ENCODE results near the gene AP1M1.

AP1M1 gene

DNA sequence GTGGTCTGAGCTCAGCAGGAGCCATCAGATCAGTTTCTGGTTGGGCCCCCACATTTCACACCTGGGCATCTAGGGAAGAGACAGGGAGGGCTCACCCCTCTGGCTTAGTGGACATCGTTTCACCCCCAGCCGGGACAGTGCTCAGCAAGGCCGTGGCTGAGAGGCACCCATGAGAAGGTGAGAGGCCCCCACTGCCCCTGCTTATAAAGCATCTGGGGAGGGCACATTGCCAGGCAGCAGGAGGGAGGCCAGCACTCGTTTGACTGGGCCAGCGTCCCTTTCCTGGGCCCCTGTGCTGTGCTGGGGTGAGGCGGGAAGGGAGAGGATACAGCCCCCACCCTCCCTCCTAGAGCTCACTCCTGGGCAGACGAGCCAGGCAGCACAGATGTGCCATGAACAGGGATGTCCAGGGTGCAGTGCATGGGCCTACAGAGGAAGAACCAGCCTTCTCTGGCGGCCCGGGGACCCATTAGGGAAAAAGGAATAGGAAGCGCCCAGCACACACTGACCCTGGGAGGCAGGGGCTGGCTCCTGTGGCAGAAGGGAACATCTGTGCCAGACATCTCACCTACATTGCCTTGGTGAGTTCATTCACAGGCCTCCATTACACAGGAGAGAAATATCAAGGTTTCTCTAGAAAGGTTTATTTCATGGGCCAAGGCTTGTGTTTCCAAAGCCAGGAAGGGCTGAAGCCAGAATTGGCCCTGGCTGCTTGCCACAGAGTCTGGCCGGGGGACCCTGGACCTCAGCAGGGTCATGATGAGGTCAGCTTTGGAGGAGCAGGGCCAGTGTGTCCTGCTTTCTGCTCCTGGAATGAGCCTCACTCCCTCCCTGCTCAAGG is 7.7 kb downstream of the AP1M1 start:
- Histone ChIP-seq H2BK12ac (ENCODE audit: low read length) (no peak overlapping the region), H3K36me3 (replicated peaks in 1 of 2; ENCODE audit: control insufficient read depth in 2 of 2, insufficient read depth in 2 of 2, low read length in 2 of 2) (peaks cover 47 to 93% of the 10 kb centered on the region in 2 donors), H3K9ac (ENCODE audit: low read depth, low read length, poor library complexity) (no peak overlapping the region), H3K4me3 (ENCODE audit: low read length in 2 of 2) (no peak overlapping the region), H3K4me1 (ENCODE audit: control insufficient read depth in 2 of 2, insufficient read depth in 1 of 2, low read depth in 1 of 2, low read length in 2 of 2) (no peaks in the 10 kb centered on the region), H2BK120ac (ENCODE audit: low read depth, low read length) (no peak overlapping the region), H4K8ac (ENCODE audit: low read depth, low read length) (no peak overlapping the region), H3K4ac (ENCODE audit: low read length) (no peak overlapping the region), H3K14ac (ENCODE audit: low read length) (no peak overlapping the region), H3K18ac (ENCODE audit: low read length) (no peak overlapping the region), H3K9me3 (replicated peaks in 1 of 2; ENCODE audit: control insufficient read depth in 2 of 2, insufficient read depth in 1 of 2, low read depth in 1 of 2, low read length in 2 of 2) (no peaks in the 10 kb centered on the region), H2AK5ac (ENCODE audit: low read depth, low read length) (no peak overlapping the region), H2AFZ (ENCODE audit: low read length) (no peak overlapping the region), H3K4me2 (ENCODE audit: insufficient read depth, low read length, poor library complexity, severe bottlenecking) (no peak overlapping the region), H2BK5ac (ENCODE audit: low read length) (no peak overlapping the region), H3K27me3 (ENCODE audit: control insufficient read depth in 3 of 3, insufficient read depth in 3 of 3, low read depth in 1 of 3, low read length in 3 of 3) (no peaks in the 10 kb centered on the region), H3K27ac (replicated peaks; ENCODE audit: low read length) (no peak overlapping the region), H3K23ac (ENCODE audit: low read depth, low read length, poor library complexity) (no peak overlapping the region), H4K91ac (ENCODE audit: low read depth, low read length, poor library complexity) (no peak overlapping the region), H2BK15ac (ENCODE audit: low read length) (no peak overlapping the region), H3K79me1 (ENCODE audit: low read depth, low read length) (peaks cover 3% of the 10 kb centered on the region)
- WGBS, 2 donors (ENCODE audit: extremely low coverage in 2 of 2, insufficient read length in 2 of 2, insufficient replicate concordance in 1 of 2) = no CpG with 5 or more reads among the region's 11 CpGs
- no peak for DNase-seq (ENCODE audit: low spot score)

DNA sequence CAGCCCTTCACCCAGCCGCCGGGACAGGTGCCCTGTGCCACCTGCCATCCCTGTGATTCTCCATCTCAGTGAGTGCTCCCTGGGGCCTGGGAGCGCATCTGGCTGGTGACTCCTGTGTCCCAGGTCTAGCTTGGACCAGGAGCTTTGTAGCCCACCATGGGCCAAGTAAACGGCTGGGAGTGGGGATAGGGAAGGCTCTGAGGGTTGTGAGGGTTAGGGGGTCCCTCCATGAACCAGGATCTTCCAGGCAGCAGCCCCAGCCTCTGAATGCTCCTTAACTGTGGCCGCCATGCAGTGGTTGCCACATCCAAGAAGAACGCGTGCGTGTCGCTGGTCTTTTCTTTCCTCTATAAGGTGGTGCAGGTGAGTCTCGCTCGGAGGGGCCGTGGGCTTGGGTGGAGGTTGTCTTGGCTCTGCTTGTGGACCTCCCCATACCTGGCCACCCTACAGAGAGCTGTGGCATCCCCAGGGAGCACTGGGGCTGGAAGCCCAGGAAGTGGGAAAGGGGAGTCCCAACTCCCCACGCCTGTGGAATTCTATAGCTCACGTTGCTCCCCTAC is 8.4 kb downstream of the AP1M1 start:
- H3K27ac ChIP-seq (replicated peaks; ENCODE audit: low read length) = no peak overlapping the region
- peaks cover 0 to under 1% of the 10 kb centered on the region in 2 donors for H3K9me3 ChIP-seq (replicated peaks in 1 of 2; ENCODE audit: control insufficient read depth in 2 of 2, insufficient read depth in 1 of 2, low read depth in 1 of 2, low read length in 2 of 2)
- DNase-seq (ENCODE audit: low spot score) = no peak
- no peak overlapping the region for H4K8ac ChIP-seq (ENCODE audit: low read depth, low read length)
- H3K36me3 ChIP-seq (replicated peaks in 1 of 2; ENCODE audit: control insufficient read depth in 2 of 2, insufficient read depth in 2 of 2, low read length in 2 of 2) = peaks cover 47 to 93% of the 10 kb centered on the region in 2 donors
- H3K4ac ChIP-seq (ENCODE audit: low read length) = no peak overlapping the region
- H2BK120ac ChIP-seq (ENCODE audit: low read depth, low read length) = no peak overlapping the region
- no peak overlapping the region for H3K4me2 ChIP-seq (ENCODE audit: insufficient read depth, low read length, poor library complexity, severe bottlenecking)
- no peak overlapping the region for H3K23ac ChIP-seq (ENCODE audit: low read depth, low read length, poor library complexity)
- no CpG with 5 or more reads among the region's 14 CpGs for WGBS, 2 donors (ENCODE audit: extremely low coverage in 2 of 2, insufficient read length in 2 of 2, insufficient replicate concordance in 1 of 2)
- H3K4me1 ChIP-seq (ENCODE audit: control insufficient read depth in 2 of 2, insufficient read depth in 1 of 2, low read depth in 1 of 2, low read length in 2 of 2) = no peaks in the 10 kb centered on the region
- peaks cover 3% of the 10 kb centered on the region for H3K79me1 ChIP-seq (ENCODE audit: low read depth, low read length)
- H3K9ac ChIP-seq (ENCODE audit: low read depth, low read length, poor library complexity) = no peak overlapping the region
- no peak overlapping the region for H2BK12ac ChIP-seq (ENCODE audit: low read length)
- H4K91ac ChIP-seq (ENCODE audit: low read depth, low read length, poor library complexity) = no peak overlapping the region
- no peak overlapping the region for H3K18ac ChIP-seq (ENCODE audit: low read length)
- H3K27me3 ChIP-seq (ENCODE audit: control insufficient read depth in 3 of 3, insufficient read depth in 3 of 3, low read depth in 1 of 3, low read length in 3 of 3) = no peaks in the 10 kb centered on the region
- no peak overlapping the region for H2BK5ac ChIP-seq (ENCODE audit: low read length)
- H3K14ac ChIP-seq (ENCODE audit: low read length) = no peak overlapping the region
- H2BK15ac ChIP-seq (ENCODE audit: low read length) = no peak overlapping the region
- no peak overlapping the region for H2AK5ac ChIP-seq (ENCODE audit: low read depth, low read length)
- H2AFZ ChIP-seq (ENCODE audit: low read length) = no peak overlapping the region
- H3K4me3 ChIP-seq (ENCODE audit: low read length in 2 of 2) = no peak overlapping the region

DNA sequence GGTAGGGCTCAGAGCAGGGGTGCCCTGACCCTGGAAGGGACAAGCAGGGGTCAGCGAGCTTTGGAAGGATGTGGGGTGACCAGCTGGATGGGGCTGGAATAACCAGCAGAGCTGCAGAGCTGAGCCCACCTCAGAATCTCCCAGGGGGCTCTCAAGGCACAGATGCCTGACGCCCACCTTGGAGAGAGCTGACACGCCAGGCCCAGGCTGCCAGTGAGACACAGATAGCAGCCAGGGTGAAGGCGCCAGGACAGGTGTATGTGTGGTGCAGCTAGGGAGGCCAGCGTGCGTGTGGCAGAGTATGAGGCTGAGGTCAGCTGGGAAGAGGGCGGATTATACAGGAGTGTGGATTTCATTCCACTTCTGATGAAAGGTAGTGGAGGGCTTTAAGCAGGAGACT is 8.9 kb downstream of the AP1M1 start:
- no CpG with 5 or more reads among the region's 7 CpGs for WGBS, 2 donors (ENCODE audit: extremely low coverage in 2 of 2, insufficient read length in 2 of 2, insufficient replicate concordance in 1 of 2)
- Histone ChIP-seq H2AFZ (ENCODE audit: low read length) (no peak overlapping the region), H4K91ac (ENCODE audit: low read depth, low read length, poor library complexity) (no peak overlapping the region), H3K14ac (ENCODE audit: low read length) (no peak overlapping the region), H2BK120ac (ENCODE audit: low read depth, low read length) (no peak overlapping the region), H4K8ac (ENCODE audit: low read depth, low read length) (no peak overlapping the region), H3K27me3 (ENCODE audit: control insufficient read depth in 3 of 3, insufficient read depth in 3 of 3, low read depth in 1 of 3, low read length in 3 of 3) (no peaks in the 10 kb centered on the region), H2BK12ac (ENCODE audit: low read length) (no peak overlapping the region), H3K9me3 (replicated peaks in 1 of 2; ENCODE audit: control insufficient read depth in 2 of 2, insufficient read depth in 1 of 2, low read depth in 1 of 2, low read length in 2 of 2) (peaks cover 0 to 3% of the 10 kb centered on the region in 2 donors), H3K9ac (ENCODE audit: low read depth, low read length, poor library complexity) (no peak overlapping the region), H3K4me2 (ENCODE audit: insufficient read depth, low read length, poor library complexity, severe bottlenecking) (no peak overlapping the region), H2BK15ac (ENCODE audit: low read length) (no peak overlapping the region), H3K27ac (replicated peaks; ENCODE audit: low read length) (no peak overlapping the region), H3K36me3 (replicated peaks in 1 of 2; ENCODE audit: control insufficient read depth in 2 of 2, insufficient read depth in 2 of 2, low read length in 2 of 2) (peaks cover 47 to 97% of the 10 kb centered on the region in 2 donors), H3K4me1 (ENCODE audit: control insufficient read depth in 2 of 2, insufficient read depth in 1 of 2, low read depth in 1 of 2, low read length in 2 of 2) (no peaks in the 10 kb centered on the region), H2BK5ac (ENCODE audit: low read length) (no peak overlapping the region), H3K23ac (ENCODE audit: low read depth, low read length, poor library complexity) (no peak overlapping the region), H3K18ac (ENCODE audit: low read length) (no peak overlapping the region), H2AK5ac (ENCODE audit: low read depth, low read length) (no peak overlapping the region), H3K4me3 (ENCODE audit: low read length in 2 of 2) (no peak overlapping the region), H3K79me1 (ENCODE audit: low read depth, low read length) (peaks cover 3% of the 10 kb centered on the region), H3K4ac (ENCODE audit: low read length) (no peak overlapping the region)
- no peak for DNase-seq (ENCODE audit: low spot score)

DNA sequence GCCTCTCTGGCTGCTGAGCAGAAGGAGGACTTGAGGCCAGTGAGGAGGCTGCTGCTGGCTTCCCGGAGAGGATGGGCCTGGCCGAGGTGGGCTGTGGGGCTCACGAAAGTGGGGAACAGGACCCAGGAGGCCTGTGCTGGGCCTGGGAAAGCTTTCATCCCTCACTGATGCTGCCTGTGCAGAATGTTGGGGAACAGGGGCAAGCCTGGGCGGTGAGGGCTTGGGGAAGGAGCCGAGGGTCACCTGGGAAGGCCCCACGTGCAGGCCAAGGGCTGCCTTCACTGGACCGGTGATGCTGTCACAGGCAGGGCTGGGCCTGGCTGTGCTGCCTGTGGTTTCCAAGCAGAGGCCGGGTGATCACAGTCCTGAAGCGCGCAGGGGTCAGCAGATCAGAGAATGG is 9.4 kb downstream of the AP1M1 start:
- no peak overlapping the region for H3K4ac ChIP-seq (ENCODE audit: low read length)
- no peak overlapping the region for H2BK12ac ChIP-seq (ENCODE audit: low read length)
- H3K27ac ChIP-seq (replicated peaks; ENCODE audit: low read length) = no peak overlapping the region
- no peak overlapping the region for H4K91ac ChIP-seq (ENCODE audit: low read depth, low read length, poor library complexity)
- H3K4me1 ChIP-seq (ENCODE audit: control insufficient read depth in 2 of 2, insufficient read depth in 1 of 2, low read depth in 1 of 2, low read length in 2 of 2) = no peaks in the 10 kb centered on the region
- H3K4me2 ChIP-seq (ENCODE audit: insufficient read depth, low read length, poor library complexity, severe bottlenecking) = no peak overlapping the region
- peaks cover 0 to 3% of the 10 kb centered on the region in 2 donors for H3K9me3 ChIP-seq (replicated peaks in 1 of 2; ENCODE audit: control insufficient read depth in 2 of 2, insufficient read depth in 1 of 2, low read depth in 1 of 2, low read length in 2 of 2)
- H3K4me3 ChIP-seq (ENCODE audit: low read length in 2 of 2) = no peak overlapping the region
- no peak overlapping the region for H4K8ac ChIP-seq (ENCODE audit: low read depth, low read length)
- H2BK15ac ChIP-seq (ENCODE audit: low read length) = no peak overlapping the region
- no peak overlapping the region for H3K18ac ChIP-seq (ENCODE audit: low read length)
- H2AK5ac ChIP-seq (ENCODE audit: low read depth, low read length) = no peak overlapping the region
- DNase-seq (ENCODE audit: low spot score) = no peak
- H3K9ac ChIP-seq (ENCODE audit: low read depth, low read length, poor library complexity) = no peak overlapping the region
- H3K14ac ChIP-seq (ENCODE audit: low read length) = no peak overlapping the region
- H3K79me1 ChIP-seq (ENCODE audit: low read depth, low read length) = peaks cover 3% of the 10 kb centered on the region
- no peak overlapping the region for H2BK5ac ChIP-seq (ENCODE audit: low read length)
- H2AFZ ChIP-seq (ENCODE audit: low read length) = no peak overlapping the region
- no peak overlapping the region for H3K23ac ChIP-seq (ENCODE audit: low read depth, low read length, poor library complexity)
- peaks cover 45 to 97% of the 10 kb centered on the region in 2 donors for H3K36me3 ChIP-seq (replicated peaks in 1 of 2; ENCODE audit: control insufficient read depth in 2 of 2, insufficient read depth in 2 of 2, low read length in 2 of 2)
- no peaks in the 10 kb centered on the region for H3K27me3 ChIP-seq (ENCODE audit: control insufficient read depth in 3 of 3, insufficient read depth in 3 of 3, low read depth in 1 of 3, low read length in 3 of 3)
- H2BK120ac ChIP-seq (ENCODE audit: low read depth, low read length) = no peak overlapping the region
- no CpG with 5 or more reads among the region's 10 CpGs for WGBS, 2 donors (ENCODE audit: extremely low coverage in 2 of 2, insufficient read length in 2 of 2, insufficient replicate concordance in 1 of 2)

Measured in neuronal stem cell (in vitro differentiated cells).